ENCODE measurements around the gene SLC7A4.

Gene SLC7A4

GRCh38 chr22:20979940-20980453 lies 52.4 kb downstream of the SLC7A4 start:
- peaks cover 13% of the 10 kb centered on the region; the same call in 1 of the 2 replicates for H3K4me1 ChIP-seq (ENCODE audit: low read length)
- DNase-seq = no peak
- no peaks in the 10 kb centered on the region for H3F3A ChIP-seq (ENCODE audit: insufficient read depth, low read length)
- H3K36me3 ChIP-seq (replicated peaks; ENCODE audit: insufficient read depth, low read length) = no peaks in the 10 kb centered on the region
- no peaks in the 10 kb centered on the region for H3K9me2 ChIP-seq (replicated peaks; ENCODE audit: insufficient read depth, low read length)
- no peaks in the 10 kb centered on the region for H4K20me1 ChIP-seq (ENCODE audit: insufficient read depth, low read length)
- peaks cover 17% of the 10 kb centered on the region for H3K79me2 ChIP-seq (ENCODE audit: low read length)
- H3K9me3 ChIP-seq (replicated peaks; ENCODE audit: insufficient read depth, low read length) = no peaks in the 10 kb centered on the region
- no peak overlapping the region for H2AFZ ChIP-seq (ENCODE audit: low read length)
- TF ChIP-seq EZH2phosphoT487 (IDR thresholded peaks at IDR 0.05; ENCODE audit: low read length) (no peak), EZH2 (optimal IDR thresholded peaks at IDR 0.05; ENCODE audit: low read depth, low read length) (no peak)
- H3K4me3 ChIP-seq (ENCODE audit: low read length) = no peak overlapping the region
- no peak overlapping the region for H3K27ac ChIP-seq (ENCODE audit: low read length)
- no peak overlapping the region for H3K4me2 ChIP-seq (ENCODE audit: low read depth, low read length)
- peaks cover 21% of the 10 kb centered on the region; the same call in 1 of the 2 replicates for H3K27me3 ChIP-seq (replicated peaks; ENCODE audit: insufficient read depth, low read length)
- H3K9ac ChIP-seq (ENCODE audit: low read length) = no peak overlapping the region

- Histone ChIP-seq H3K9me3 (replicated peaks; ENCODE audit: insufficient read depth, low read length) (no peaks in the 10 kb centered on the region), H3K27ac (ENCODE audit: low read length) (no peak overlapping the region), H4K20me1 (ENCODE audit: insufficient read depth, low read length) (no peaks in the 10 kb centered on the region), H3K9ac (ENCODE audit: low read length) (no peak overlapping the region), H3K4me1 (ENCODE audit: low read length) (peaks cover 13% of the 10 kb centered on the region; the same call in 1 of the 2 replicates), H3K9me2 (replicated peaks; ENCODE audit: insufficient read depth, low read length) (no peaks in the 10 kb centered on the region), H2AFZ (ENCODE audit: low read length) (no peak overlapping the region), H3K36me3 (replicated peaks; ENCODE audit: insufficient read depth, low read length) (no peaks in the 10 kb centered on the region), H3K4me3 (ENCODE audit: low read length) (no peak overlapping the region), H3K27me3 (replicated peaks; ENCODE audit: insufficient read depth, low read length) (peaks cover 28% of the 10 kb centered on the region; the same call in 1 of the 2 replicates), H3K4me2 (ENCODE audit: low read depth, low read length) (no peak overlapping the region), H3K79me2 (ENCODE audit: low read length) (peaks cover 17% of the 10 kb centered on the region), H3F3A (ENCODE audit: insufficient read depth, low read length) (no peaks in the 10 kb centered on the region)
- no peak for TF ChIP-seq EZH2phosphoT487 (IDR thresholded peaks at IDR 0.05; ENCODE audit: low read length)
- no peak for TF ChIP-seq CTCF (IDR thresholded peaks at IDR 0.05; ENCODE audit: low read length)
- no peak for TF ChIP-seq EZH2 (optimal IDR thresholded peaks at IDR 0.05; ENCODE audit: low read depth, low read length)
- no peak for DNase-seq
Observed at GRCh38 chr22:20979243-20979809, 53.0 kb downstream of the SLC7A4 start.

All from MM.1S (cell line).